ENCODE results near the gene AVL9.

Gene AVL9

DNA sequence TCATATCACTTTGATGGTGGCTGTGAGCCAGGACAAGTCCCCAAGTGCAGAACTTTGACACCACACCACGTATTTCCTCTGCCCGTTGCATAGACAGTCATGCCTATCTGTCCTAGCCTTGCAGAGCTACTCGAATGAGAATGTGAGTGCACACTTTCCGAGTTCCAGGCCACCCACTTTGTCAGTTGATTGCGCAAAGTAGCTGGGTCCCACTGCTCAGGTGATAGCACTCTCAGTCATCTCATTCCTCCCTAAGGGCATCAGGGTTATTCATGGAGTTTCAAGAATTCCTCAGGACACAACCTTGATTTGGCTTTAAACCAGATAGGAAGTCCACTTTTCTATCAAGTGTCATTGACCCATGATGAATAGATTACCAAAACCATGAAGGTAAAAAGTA lies 24.4 kb upstream of the AVL9 start:
- H3K4me1 ChIP-seq (ENCODE audit: control insufficient read depth in 1 of 2, insufficient read depth in 2 of 2, low read length in 2 of 2): no peaks in the 10 kb centered on the region
- H3K9ac ChIP-seq (ENCODE audit: low read depth in 1 of 2, low read length in 2 of 2): no peak overlapping the region
- no peak overlapping the region for H3K27ac ChIP-seq (ENCODE audit: low read depth, low read length)
- no peaks in the 10 kb centered on the region for H3K36me3 ChIP-seq (ENCODE audit: control insufficient read depth in 1 of 2, insufficient read depth in 2 of 2, low read length in 2 of 2)
- no peak overlapping the region for H3K4me3 ChIP-seq (ENCODE audit: low read depth in 1 of 2, low read length in 2 of 2)
- H3K27me3 ChIP-seq (ENCODE audit: control insufficient read depth in 1 of 2, insufficient read depth in 2 of 2, low read length in 2 of 2): no peaks in the 10 kb centered on the region
- H3K9me3 ChIP-seq (ENCODE audit: control insufficient read depth in 1 of 2, low read length in 2 of 2): no peaks in the 10 kb centered on the region

DNA sequence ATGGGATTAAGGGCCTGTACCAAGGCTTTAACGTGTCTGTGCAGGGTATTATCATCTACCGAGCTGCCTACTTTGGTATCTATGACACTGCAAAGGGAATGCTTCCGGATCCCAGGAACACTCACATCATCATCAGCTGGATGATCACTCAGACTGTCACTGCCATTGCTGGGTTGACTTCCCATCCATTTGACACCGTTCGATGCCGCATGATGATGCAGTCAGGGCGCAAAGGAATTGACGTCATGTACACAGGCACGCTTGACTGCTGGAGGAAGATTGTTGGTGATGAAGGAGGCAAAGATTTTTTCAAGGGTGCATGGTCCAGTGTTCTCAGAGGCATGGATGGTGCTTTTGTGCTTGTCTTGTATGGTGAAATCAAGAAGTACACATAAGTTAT lies 23.3 kb upstream of the AVL9 start:
- H3K27ac ChIP-seq (ENCODE audit: low read depth, low read length): no peak overlapping the region
- no peaks in the 10 kb centered on the region for H3K27me3 ChIP-seq (ENCODE audit: control insufficient read depth in 1 of 2, insufficient read depth in 2 of 2, low read length in 2 of 2)
- H3K9me3 ChIP-seq (ENCODE audit: control insufficient read depth in 1 of 2, low read length in 2 of 2): no peaks in the 10 kb centered on the region
- H3K4me3 ChIP-seq (ENCODE audit: low read depth in 1 of 2, low read length in 2 of 2): no peak overlapping the region
- no peaks in the 10 kb centered on the region for H3K36me3 ChIP-seq (ENCODE audit: control insufficient read depth in 1 of 2, insufficient read depth in 2 of 2, low read length in 2 of 2)
- no peak overlapping the region for H3K9ac ChIP-seq (ENCODE audit: low read depth in 1 of 2, low read length in 2 of 2)
- no peaks in the 10 kb centered on the region for H3K4me1 ChIP-seq (ENCODE audit: control insufficient read depth in 1 of 2, insufficient read depth in 2 of 2, low read length in 2 of 2)

DNA sequence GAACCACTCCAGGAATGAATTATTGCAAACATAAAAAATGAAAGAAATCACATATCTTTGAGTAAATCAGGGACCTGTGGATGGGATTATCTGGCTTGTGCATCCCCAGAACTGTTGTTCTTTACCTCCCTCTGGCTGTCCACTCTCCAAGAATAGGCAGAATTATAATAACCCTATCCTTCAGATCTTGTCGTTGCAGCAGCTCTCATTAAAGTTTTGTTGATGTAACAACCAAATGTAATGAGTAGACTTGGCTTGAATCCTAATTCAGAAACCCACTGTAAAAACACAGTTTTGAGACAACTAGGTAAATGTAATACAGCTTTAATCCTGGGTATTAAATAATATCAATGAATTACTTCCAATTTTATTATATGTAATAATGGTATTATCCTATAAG lies 21.3 kb upstream of the AVL9 start:
- H3K9me3 ChIP-seq (ENCODE audit: control insufficient read depth in 1 of 2, low read length in 2 of 2): no peaks in the 10 kb centered on the region
- H3K27ac ChIP-seq (ENCODE audit: low read depth, low read length): no peak overlapping the region

DNA sequence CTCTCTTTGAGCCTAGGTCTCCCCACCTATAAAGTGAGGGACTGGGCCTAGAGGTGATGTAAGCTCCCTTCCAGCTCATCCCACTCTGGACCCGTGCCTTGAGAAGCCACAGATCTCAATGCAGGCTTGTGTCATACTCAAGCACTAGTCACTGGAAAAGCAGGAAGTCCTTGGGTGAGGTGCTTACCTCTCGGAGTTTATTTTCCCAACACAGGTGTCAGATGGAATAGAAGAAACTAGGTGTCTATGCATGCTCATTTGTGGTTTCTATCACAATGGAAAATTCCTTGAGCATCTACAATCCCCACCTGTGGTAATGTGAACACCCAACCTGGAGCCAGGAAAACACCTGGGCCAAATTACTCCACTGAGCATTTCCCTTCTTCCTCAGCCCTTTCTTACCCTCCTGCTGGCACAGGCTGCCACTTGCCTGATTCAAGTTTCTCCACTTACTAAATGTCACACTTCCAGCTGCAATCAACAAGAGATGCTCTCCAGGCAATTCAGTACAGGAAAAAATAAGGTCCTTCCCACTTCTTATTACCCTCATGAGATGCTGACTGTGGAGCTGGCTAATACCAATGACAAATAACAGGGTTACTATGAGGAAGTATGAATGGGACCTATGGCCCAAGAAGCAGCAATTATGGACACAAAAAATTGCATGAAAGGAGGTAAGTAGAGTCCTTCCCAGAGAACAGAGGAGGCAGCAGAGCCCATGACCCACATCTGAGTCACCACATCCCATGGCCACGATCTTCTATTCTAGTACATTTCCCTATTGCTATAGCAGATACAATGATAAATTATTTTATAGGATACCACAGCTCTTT lies 18.3 kb upstream of the AVL9 start:
- Histone ChIP-seq H3K27me3 (ENCODE audit: control insufficient read depth in 1 of 2, insufficient read depth in 2 of 2, low read length in 2 of 2) (no peaks in the 10 kb centered on the region), H3K4me1 (ENCODE audit: control insufficient read depth in 1 of 2, insufficient read depth in 2 of 2, low read length in 2 of 2) (peaks cover 0 to 3% of the 10 kb centered on the region in 2 donors), H3K9ac (ENCODE audit: low read depth in 1 of 2, low read length in 2 of 2) (no peak overlapping the region), H3K9me3 (ENCODE audit: control insufficient read depth in 1 of 2, low read length in 2 of 2) (no peaks in the 10 kb centered on the region), H3K36me3 (ENCODE audit: control insufficient read depth in 1 of 2, insufficient read depth in 2 of 2, low read length in 2 of 2) (no peaks in the 10 kb centered on the region), H3K4me3 (ENCODE audit: low read depth in 1 of 2, low read length in 2 of 2) (no peak overlapping the region), H3K27ac (ENCODE audit: low read depth, low read length) (no peak overlapping the region)

More for the DNA sequence above, 21.3 kb upstream of the AVL9 start:
- Histone ChIP-seq H3K27me3 (ENCODE audit: control insufficient read depth in 1 of 2, insufficient read depth in 2 of 2, low read length in 2 of 2) (no peaks in the 10 kb centered on the region), H3K9ac (ENCODE audit: low read depth in 1 of 2, low read length in 2 of 2) (no peak overlapping the region), H3K4me1 (ENCODE audit: control insufficient read depth in 1 of 2, insufficient read depth in 2 of 2, low read length in 2 of 2) (no peaks in the 10 kb centered on the region), H3K4me3 (ENCODE audit: low read depth in 1 of 2, low read length in 2 of 2) (no peak overlapping the region), H3K36me3 (ENCODE audit: control insufficient read depth in 1 of 2, insufficient read depth in 2 of 2, low read length in 2 of 2) (no peaks in the 10 kb centered on the region)

DNA sequence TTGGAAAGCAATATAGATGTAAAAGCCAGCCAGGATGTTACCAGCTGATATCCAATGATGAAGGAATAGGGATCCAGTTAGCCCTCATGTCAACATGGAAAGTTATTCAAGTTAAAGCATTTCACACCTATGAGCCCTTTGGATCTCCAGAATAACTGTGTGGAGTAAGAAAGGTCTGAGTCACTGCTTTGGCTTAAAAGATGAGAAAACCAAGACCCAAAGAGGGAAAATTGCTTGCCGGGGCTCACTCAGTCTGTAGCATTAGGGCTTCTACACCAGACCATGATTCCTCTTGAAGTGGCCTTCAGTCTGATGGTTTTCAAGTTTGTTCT lies 17.7 kb upstream of the AVL9 start:
- H3K4me1 ChIP-seq (ENCODE audit: control insufficient read depth in 1 of 2, insufficient read depth in 2 of 2, low read length in 2 of 2): peaks cover 0 to 3% of the 10 kb centered on the region in 2 donors
- no peak overlapping the region for H3K4me3 ChIP-seq (ENCODE audit: low read depth in 1 of 2, low read length in 2 of 2)
- no peaks in the 10 kb centered on the region for H3K36me3 ChIP-seq (ENCODE audit: control insufficient read depth in 1 of 2, insufficient read depth in 2 of 2, low read length in 2 of 2)
- no peaks in the 10 kb centered on the region for H3K27me3 ChIP-seq (ENCODE audit: control insufficient read depth in 1 of 2, insufficient read depth in 2 of 2, low read length in 2 of 2)
- H3K9me3 ChIP-seq (ENCODE audit: control insufficient read depth in 1 of 2, low read length in 2 of 2): no peaks in the 10 kb centered on the region
- no peak overlapping the region for H3K9ac ChIP-seq (ENCODE audit: low read depth in 1 of 2, low read length in 2 of 2)
- no peak overlapping the region for H3K27ac ChIP-seq (ENCODE audit: low read depth, low read length)

DNA sequence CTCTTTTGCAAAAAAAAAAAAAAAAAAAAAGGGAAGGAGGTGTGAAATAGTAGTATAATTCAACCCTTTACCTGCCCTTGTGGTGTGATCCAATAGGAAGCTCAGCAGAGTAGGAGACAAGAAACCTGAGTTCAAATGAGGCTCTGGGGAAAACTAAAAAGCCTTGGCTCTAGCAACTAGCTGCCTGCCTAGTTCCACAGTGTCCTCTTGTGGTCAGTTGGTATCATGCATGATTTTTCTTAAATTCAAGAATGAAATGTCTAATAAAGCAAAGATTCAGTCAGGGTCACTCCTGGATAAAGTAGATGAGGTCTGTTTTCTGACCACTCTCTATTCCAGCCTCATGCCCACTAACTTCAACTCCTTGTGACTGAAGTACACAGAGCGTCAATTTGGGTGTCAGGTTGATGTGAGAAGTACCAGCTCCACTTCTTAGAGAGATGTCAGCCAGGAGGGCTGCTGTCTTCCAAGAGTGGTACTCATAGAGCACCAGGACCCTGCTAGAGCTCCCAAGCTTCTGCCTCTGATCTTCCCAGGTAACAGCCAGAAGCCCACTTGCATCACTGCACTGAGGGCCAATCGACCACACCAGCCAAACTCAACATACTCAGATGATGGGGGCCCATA lies 15.6 kb upstream of the AVL9 start:
- Histone ChIP-seq H3K9me3 (ENCODE audit: control insufficient read depth in 1 of 2, low read length in 2 of 2) (no peaks in the 10 kb centered on the region), H3K4me3 (ENCODE audit: low read depth in 1 of 2, low read length in 2 of 2) (no peak overlapping the region), H3K9ac (ENCODE audit: low read depth in 1 of 2, low read length in 2 of 2) (no peak overlapping the region), H3K27me3 (ENCODE audit: control insufficient read depth in 1 of 2, insufficient read depth in 2 of 2, low read length in 2 of 2) (no peaks in the 10 kb centered on the region), H3K4me1 (ENCODE audit: control insufficient read depth in 1 of 2, insufficient read depth in 2 of 2, low read length in 2 of 2) (peaks cover 0 to 3% of the 10 kb centered on the region in 2 donors), H3K27ac (ENCODE audit: low read depth, low read length) (no peak overlapping the region), H3K36me3 (ENCODE audit: control insufficient read depth in 1 of 2, insufficient read depth in 2 of 2, low read length in 2 of 2) (no peaks in the 10 kb centered on the region)

DNA sequence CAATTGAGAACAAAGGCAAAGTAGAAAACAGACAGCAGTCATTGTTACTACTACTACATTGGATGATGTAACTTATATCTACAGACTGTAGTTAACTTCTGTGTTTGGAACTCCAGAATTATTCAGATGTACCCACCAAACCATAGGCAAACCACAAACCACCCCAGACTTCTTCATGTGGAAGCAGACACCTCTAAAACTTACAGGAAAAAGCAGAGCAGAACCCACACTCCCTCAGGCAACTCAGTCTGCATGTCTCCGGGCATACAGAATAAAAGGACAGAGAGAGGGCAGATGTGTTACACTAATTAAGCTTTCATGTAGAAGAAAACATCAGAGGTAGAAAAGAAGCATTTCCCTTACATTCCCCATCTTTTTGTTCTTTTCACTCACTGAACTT lies 14.1 kb upstream of the AVL9 start:
- Histone ChIP-seq H3K4me1 (ENCODE audit: control insufficient read depth in 1 of 2, insufficient read depth in 2 of 2, low read length in 2 of 2) (peaks cover 0 to 3% of the 10 kb centered on the region in 2 donors), H3K9ac (ENCODE audit: low read depth in 1 of 2, low read length in 2 of 2) (no peak overlapping the region), H3K4me3 (ENCODE audit: low read depth in 1 of 2, low read length in 2 of 2) (no peak overlapping the region), H3K9me3 (ENCODE audit: control insufficient read depth in 1 of 2, low read length in 2 of 2) (no peaks in the 10 kb centered on the region), H3K27ac (ENCODE audit: low read depth, low read length) (no peak overlapping the region), H3K36me3 (ENCODE audit: control insufficient read depth in 1 of 2, insufficient read depth in 2 of 2, low read length in 2 of 2) (peaks cover 0 to 3% of the 10 kb centered on the region in 2 donors), H3K27me3 (ENCODE audit: control insufficient read depth in 1 of 2, insufficient read depth in 2 of 2, low read length in 2 of 2) (no peaks in the 10 kb centered on the region)

DNA sequence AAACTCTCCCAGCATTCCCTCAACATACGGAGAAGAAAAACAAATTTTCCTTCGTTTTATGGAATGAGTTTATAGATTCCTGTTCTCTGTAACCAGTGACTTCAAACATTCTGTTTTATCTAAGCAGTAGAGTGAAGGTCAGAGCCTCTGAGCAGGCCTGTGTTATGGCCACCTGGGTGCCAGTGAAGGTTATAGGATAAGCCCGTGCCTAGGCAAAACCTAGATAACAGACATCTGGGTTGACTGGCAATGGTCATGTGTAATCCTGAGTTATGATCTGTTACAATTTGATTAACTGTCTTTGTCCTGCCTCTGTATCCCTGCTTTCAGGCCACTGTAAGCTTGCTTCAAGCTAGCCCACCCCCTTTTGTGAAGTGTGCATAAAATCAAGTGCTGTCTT lies 13.4 kb upstream of the AVL9 start:
- Histone ChIP-seq H3K36me3 (ENCODE audit: control insufficient read depth in 1 of 2, insufficient read depth in 2 of 2, low read length in 2 of 2) (peaks cover 0 to 7% of the 10 kb centered on the region in 2 donors), H3K4me1 (ENCODE audit: control insufficient read depth in 1 of 2, insufficient read depth in 2 of 2, low read length in 2 of 2) (peaks cover 0 to 3% of the 10 kb centered on the region in 2 donors), H3K9ac (ENCODE audit: low read depth in 1 of 2, low read length in 2 of 2) (no peak overlapping the region), H3K9me3 (ENCODE audit: control insufficient read depth in 1 of 2, low read length in 2 of 2) (no peaks in the 10 kb centered on the region), H3K27me3 (ENCODE audit: control insufficient read depth in 1 of 2, insufficient read depth in 2 of 2, low read length in 2 of 2) (no peaks in the 10 kb centered on the region), H3K4me3 (ENCODE audit: low read depth in 1 of 2, low read length in 2 of 2) (no peak overlapping the region), H3K27ac (ENCODE audit: low read depth, low read length) (no peak overlapping the region)

DNA sequence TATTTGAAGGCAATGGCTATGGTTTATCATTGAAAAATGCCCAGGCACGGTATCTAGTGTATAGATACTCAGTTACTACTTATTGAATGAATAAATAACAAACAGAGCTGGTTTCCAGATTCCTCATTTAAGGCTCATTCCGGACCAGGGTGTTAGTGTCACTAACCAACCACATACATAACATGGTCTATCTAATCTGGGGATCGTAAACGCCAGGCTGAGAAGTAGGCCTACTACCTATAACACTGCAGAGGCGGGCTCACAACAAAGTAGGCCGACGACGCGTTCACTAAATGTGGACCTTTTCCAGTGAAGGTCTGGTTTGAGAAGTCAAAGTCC lies 5.5 kb upstream of the AVL9 start:
- Histone ChIP-seq H3K9me3 (ENCODE audit: control insufficient read depth in 1 of 2, low read length in 2 of 2) (no peaks in the 10 kb centered on the region), H3K27ac (ENCODE audit: low read depth, low read length) (peak overlapping the region; percentile 47), H3K27me3 (ENCODE audit: control insufficient read depth in 1 of 2, insufficient read depth in 2 of 2, low read length in 2 of 2) (no peaks in the 10 kb centered on the region), H3K36me3 (ENCODE audit: control insufficient read depth in 1 of 2, insufficient read depth in 2 of 2, low read length in 2 of 2) (peaks cover 0 to 9% of the 10 kb centered on the region in 2 donors), H3K9ac (ENCODE audit: low read depth in 1 of 2, low read length in 2 of 2) (peak overlapping the region; percentile 78 to 92), H3K4me1 (ENCODE audit: control insufficient read depth in 1 of 2, insufficient read depth in 2 of 2, low read length in 2 of 2) (peaks cover 12 to 13% of the 10 kb centered on the region in 2 donors), H3K4me3 (ENCODE audit: low read depth in 1 of 2, low read length in 2 of 2) (peak overlapping the region; percentile 96 to 99)

DNA sequence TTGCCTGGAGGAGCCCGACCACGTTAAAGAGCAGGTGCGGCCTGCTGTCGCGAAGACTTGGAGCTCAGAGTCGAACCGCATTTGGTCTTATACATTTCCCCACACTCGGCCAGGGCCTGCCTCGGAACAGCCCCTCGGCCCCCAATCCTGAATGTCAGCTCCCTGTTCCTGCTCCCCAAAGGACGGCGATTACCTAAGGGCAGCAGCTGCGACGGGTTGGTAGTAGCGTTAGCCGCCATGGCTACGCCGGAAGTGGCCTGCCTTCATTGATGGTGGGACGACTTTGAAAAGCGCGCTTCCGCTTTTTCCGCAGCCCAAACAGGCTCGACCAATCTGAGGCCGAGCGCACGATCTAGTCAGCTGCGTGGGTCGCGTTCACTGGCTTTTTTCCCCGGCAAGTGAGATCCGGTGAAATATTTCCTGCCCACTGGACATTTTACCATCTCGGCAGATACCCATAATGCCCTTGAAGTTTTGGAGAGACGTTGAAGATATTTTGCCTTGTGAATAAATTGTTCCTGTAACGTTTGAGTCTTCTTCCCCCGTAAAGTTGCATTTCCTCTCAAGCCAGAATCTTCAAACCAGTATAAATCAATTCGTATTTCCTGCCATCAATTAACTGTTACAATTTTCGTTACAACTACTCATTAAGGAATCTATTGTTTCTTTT lies 5.0 kb upstream of the AVL9 start, which contains the start of gene LSM5:
Gene LSM5, minus strand, starts transcription at position 254 of the 670 bp plus-strand sequence. Its CDS starts 15 bp downstream, at position 239.
- Histone ChIP-seq H3K27ac (ENCODE audit: low read depth, low read length) (peak within 1 kb of the TSS; percentile 47), H3K4me1 (ENCODE audit: control insufficient read depth in 1 of 2, insufficient read depth in 2 of 2, low read length in 2 of 2) (peaks cover 12 to 13% of the 10 kb centered on the region in 2 donors), H3K4me3 (ENCODE audit: low read depth in 1 of 2, low read length in 2 of 2) (peak within 1 kb of the TSS; percentile 96 to 99), H3K27me3 (ENCODE audit: control insufficient read depth in 1 of 2, insufficient read depth in 2 of 2, low read length in 2 of 2) (no peaks in the 10 kb centered on the region), H3K36me3 (ENCODE audit: control insufficient read depth in 1 of 2, insufficient read depth in 2 of 2, low read length in 2 of 2) (peaks cover 0 to 9% of the 10 kb centered on the region in 2 donors), H3K9ac (ENCODE audit: low read depth in 1 of 2, low read length in 2 of 2) (peak within 1 kb of the TSS; percentile 78 to 92), H3K9me3 (ENCODE audit: control insufficient read depth in 1 of 2, low read length in 2 of 2) (no peaks in the 10 kb centered on the region)

Data from duodenal mucosa (tissue), 2 donors.